Left colon (tissue), 2 donors: ENCODE measurements around the gene TMEM61. TPM values are rescaled to one million over a fixed set of nuclear protein-coding genes. Genes with fewer than 3 reads are reported as not detected.
"Not testable (repeated sequence)": the region's sequence is repeated elsewhere in the genome, so short reads cannot be mapped to it uniquely, and the experiment has no call there.

Experiments used
- ATAC-seq: fragments of 200-7000 bp; cut with Tn5 transposase; one replicate; pipeline ENCODE4 v1.9.1; 2020; ENCODE audit warnings: mild to moderate bottlenecking, moderate library complexity
- DNase-seq, 2 donors: peaks; one replicate each; pipeline ENCODE4 v3.0.0-alpha.2; 2020
- intact Hi-C, 2 donors: fragments of 100-400 bp; cut with DNase I in 1 of 2; cut with micrococcal nuclease in 1 of 2; formaldehyde crosslinking; loops; one replicate each; pipeline versions ENCODE4 v1.11.2 to v1.14.0; 2022; cut with DNase I, micrococcal nuclease
- total RNA-seq, 2 donors: library from RNA; stranded (reverse); fragmentation: NEBNext Ultra II Directional; extraction: Animal tissue kit (Norgen Biotek cat#: 25700); gene quantifications; one replicate each; pipeline ENCODE4 v1.2.1, GENCODE V29; 2021
- donor health status: DM: no; HTN: no; CAD: no.
- donor health status: DM: yes; HTN: yes; CAD: no.

The TMEM61 gene
- total RNA-seq, 2 donors from 2014 or later: 12.2 to 19.8 TPM

- intact Hi-C loops: no loop called here
- ATAC-seq (no peak), DNase-seq (no peak)
Measured at GRCh38 chr1:55018395-55018794, 38.0 kb downstream of the TMEM61 start.

DNA sequence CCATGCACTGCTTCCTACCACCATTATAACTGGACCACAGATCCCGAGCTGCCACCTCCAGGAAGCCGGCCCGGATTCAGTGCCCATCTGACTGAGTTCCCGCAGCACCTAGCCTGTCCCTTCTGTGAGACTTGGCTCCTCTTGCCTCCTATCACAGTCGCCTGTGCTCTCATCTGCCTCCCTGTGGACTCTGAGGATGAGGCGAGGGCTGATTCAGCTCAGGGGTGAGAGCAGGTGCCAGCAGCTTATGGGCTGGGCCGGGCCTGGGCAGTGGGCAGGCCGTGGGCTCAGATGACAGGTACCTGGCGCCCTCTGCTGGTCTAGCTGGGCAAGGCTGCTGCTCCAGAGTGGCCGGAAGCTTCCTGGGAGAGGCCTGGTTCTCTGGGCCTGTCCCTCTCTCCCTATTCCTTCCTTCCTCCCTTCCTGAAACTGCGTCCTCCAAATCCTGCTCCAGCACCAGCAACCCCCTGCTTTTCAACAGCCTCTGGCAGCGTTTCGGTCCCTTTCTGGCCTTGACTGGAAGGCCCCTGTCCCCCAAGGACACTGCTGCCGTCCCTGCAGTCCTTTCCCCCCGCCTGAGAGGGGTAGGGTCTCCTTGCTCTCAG, 41.6 kb downstream of the TMEM61 start:
- intact Hi-C loops: no loop called here
- ATAC-seq: peak; percentile 99

DNA sequence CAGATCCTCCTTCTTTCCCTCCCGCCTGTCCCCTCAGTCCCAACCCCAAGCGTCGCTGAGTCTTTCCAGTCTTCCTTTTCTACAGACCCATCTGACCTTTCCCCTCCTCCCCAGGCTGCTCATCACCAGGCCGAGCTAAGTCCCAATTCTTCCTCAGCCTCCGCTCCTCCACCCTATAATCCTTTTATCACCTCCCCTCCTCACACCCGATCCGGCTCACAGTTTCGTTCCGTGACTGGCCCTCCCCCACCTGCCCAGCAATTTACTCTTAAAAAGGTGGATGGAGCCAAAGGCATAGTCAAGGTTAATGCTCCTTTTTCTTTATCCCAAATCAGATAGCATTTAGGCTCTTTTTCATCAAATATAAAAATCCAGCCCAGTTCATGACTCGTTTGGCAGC, 43.7 kb downstream of the TMEM61 start:
- ATAC-seq, DNase-seq, intact Hi-C loops: not testable (repeated sequence)

More for the DNA sequence above, 41.6 kb downstream of the TMEM61 start:
- DNase-seq: peak; percentile 80 to 91

GRCh38 chr1:55026682-55027081, 46.3 kb downstream of the TMEM61 start:
- ATAC-seq, intact Hi-C loops, DNase-seq: not testable (repeated sequence)

DNA sequence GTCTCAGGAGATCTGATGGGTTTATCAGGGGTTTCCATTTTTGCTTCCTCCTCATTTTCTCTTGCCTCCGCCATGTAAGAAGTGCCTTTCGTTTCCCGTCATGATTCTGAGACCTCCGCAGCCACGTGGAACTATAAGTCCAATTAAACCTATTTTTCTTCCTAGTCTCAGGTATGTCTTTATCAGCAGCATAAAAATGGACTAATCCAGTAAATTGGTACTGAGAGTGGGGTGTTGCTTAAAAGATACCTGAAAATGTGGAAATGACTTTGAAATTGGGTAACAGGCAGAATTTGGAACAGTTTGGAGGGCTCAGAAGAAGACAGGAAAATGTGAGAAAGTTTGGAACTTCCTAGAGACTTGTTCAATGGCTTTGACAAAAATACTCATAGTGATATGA, 50.7 kb downstream of the TMEM61 start:
- DNase-seq, ATAC-seq, intact Hi-C loops: not testable (repeated sequence)

DNA sequence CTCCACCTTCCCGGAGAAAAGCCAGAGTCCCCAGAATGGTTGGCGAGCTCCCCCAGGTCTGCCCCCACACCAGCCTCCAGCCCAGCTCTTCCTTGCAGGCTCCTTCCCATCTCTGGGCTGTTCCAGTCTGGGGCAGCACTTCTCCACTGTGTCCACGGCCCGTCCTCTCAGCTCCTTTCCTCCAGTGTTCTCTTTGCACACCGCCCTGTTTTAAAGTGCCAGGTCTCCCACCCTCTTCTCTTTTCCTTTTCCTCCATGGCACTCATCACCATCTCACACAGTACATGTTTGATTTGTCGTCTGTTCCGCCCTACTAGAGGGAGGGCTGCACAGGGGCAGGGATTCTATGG, 52.8 kb downstream of the TMEM61 start:
- DNase-seq (no peak), ATAC-seq (no peak)
- intact Hi-C loops: no loop called here

DNA sequence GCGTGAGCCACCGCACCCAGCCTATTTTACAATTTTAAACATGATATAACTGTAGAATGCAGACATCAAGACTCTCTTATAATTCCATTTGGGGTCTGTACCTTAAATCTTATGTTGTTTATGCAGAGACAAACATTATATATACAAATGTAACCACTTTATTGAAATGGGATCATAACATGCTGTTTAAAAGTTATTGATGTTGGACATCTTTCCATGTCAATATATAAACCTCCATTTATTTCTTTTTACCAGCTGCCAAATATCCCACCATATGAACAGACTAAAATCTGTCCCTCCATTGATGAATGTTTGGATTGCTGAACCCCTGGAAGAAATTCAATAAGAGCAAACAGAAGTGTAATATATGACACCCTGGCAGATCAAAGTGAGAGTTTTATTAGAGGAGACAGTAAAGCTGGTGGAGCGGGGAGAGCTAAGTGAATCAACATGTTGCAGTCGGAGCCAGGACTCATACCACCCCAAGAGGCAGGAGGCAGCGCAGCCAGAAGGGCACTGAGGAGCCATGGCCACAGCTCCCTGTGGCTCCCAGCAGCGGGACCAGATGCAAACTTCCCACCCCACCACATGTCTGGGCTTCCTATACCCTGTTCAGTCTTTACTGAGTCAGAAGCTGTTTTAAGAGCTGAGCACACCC, 54.2 kb downstream of the TMEM61 start:
- DNase-seq (no peak), ATAC-seq (no peak)
- intact Hi-C loops: no loop called here

DNA sequence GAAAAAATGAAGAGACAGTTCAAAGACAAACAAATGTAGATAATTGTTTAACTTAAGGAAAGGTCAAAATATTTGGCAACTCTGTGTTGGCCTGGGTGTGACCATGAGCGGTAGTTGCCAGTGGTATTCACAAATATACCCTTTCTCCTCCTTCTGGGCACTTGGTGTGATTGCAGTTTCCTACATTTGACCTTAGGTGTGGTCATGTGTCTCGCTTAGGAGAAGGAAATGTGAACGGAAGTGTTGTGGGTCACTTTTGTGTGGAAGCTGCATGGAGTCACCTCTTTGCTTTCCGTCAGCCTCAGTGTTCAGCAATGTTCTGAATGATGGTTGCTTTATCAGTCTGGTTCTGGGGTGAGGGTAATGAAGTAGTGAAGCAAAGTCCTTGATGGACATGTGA, 55.5 kb downstream of the TMEM61 start:
- intact Hi-C loops: no loop called here
- peak; percentile 21 for ATAC-seq

DNA sequence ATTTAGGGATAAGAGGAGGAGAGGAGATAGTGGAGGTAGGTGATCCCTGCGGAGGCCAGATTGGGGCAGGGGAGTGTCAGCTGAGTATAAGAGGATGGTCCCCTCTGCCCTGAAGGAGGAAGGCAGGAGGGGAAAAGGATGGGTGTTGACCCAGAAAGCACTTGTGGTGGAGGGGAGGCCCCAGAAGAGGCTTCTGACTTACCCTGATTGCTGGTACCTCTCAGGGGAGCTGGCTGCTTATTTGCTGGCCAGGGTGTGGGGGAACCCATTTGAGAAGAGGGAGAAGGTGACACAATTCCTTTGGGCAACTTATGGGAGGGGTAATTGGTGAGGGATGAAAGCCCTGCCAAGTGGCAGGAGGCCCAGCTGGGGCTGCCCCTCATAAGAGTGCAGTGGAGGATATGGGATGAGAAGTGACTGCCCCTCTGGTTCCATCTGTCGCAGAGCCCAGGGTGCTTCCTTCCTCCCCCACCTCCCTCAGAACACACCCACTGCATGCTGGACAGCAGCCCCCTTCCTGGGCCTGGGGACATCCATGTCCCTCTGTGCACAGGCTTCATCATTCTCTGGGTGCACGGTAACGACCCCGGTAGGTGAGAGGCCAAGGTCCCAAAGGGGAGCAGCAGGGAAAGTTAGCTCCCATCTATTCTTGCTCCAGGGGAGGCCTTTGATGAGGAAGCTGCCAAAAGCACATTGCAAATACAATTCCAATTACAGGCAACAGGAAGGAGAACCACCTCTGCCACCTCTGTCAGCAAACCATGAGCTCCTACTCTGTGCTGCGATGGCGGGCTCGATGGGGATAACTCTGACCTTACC, 57.5 kb downstream of the TMEM61 start:
- DNase-seq (no peak), ATAC-seq (no peak)
- intact Hi-C loops: no loop called here

More for the DNA sequence above, 55.5 kb downstream of the TMEM61 start:
- DNase-seq: no peak

GRCh38 chr1:55038552-55038838, 58.1 kb downstream of the TMEM61 start:
- intact Hi-C loops: no loop called here
- DNase-seq: no peak
- ATAC-seq: no peak

- intact Hi-C loops: no loop called here
- ATAC-seq (no peak), DNase-seq (no peak)
Measured at GRCh38 chr1:55038974-55039341, 58.5 kb downstream of the TMEM61 start.

GRCh38 chr1:55039342-55040082, 59.1 kb downstream of the TMEM61 start, which contains the start of gene PCSK9:
PCSK9 (plus strand) TSS chr1:55039548; CDS start chr1:55039838, 290 bp downstream.
- intact Hi-C loops: no loop called here
- peak; percentile 69 for ATAC-seq
- DNase-seq: peak; percentile 63 to 70

GRCh38 chr1:55040083-55040932, 59.9 kb downstream of the TMEM61 start:
- intact Hi-C loops: no loop called here
- peak; percentile 47 for ATAC-seq
- DNase-seq: peak in 1 of 2 donors; percentile 35

- DNase-seq: no peak
- intact Hi-C loops: no loop called here
- no peak for ATAC-seq
Measured at GRCh38 chr1:55040933-55041494, 60.6 kb downstream of the TMEM61 start.

DNA sequence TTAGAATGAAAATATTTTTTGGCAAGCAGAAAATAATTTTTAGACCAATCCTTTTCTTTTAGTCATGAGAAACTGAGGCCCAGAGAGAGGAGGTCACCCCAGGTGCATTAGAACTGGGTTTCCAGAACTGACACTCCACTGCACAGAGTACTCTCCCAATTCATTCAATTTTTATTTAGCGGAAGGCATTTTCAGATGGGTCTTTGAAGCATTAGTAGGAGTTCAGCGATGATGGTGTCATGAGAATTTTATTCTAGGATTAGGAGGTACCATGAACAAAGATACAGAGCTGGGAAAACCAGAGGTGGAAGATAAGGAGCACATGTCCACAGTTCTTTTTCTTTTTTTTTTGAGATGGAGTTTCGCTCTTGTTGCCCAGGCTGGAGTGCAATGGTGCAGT, 61.2 kb downstream of the TMEM61 start:
- DNase-seq: no peak
- ATAC-seq: no peak
- intact Hi-C loops: no loop called here
